Measurements from ENCODE around the gene SOX30.

SOX30 gene

GRCh38 chr5:157659868-157660660, 7.8 kb upstream of the SOX30 start:
- DNase-seq (ENCODE audit: low read depth) = no peak

- no peak for DNase-seq (ENCODE audit: low read depth)
Observed at GRCh38 chr5:157658893-157659292, 6.7 kb upstream of the SOX30 start.

GRCh38 chr5:157657516-157657915, 5.3 kb upstream of the SOX30 start:
- DNase-seq (ENCODE audit: low read depth) = no peak

- peak; percentile 10 for DNase-seq (ENCODE audit: low read depth)
Observed at GRCh38 chr5:157651623-157652376, 438 bp downstream of the SOX30 start.

GRCh38 chr5:157650991-157651611, 1.1 kb downstream of the SOX30 start:
- DNase-seq (ENCODE audit: low read depth) = no peak

GRCh38 chr5:157649101-157649500, 3.1 kb downstream of the SOX30 start:
- no peak for DNase-seq (ENCODE audit: low read depth)

- no peak for DNase-seq (ENCODE audit: low read depth)
Observed at GRCh38 chr5:157648275-157648990, 3.8 kb downstream of the SOX30 start.

- no peak for DNase-seq (ENCODE audit: low read depth)
Observed at GRCh38 chr5:157640406-157641066, 11.7 kb downstream of the SOX30 start.

GRCh38 chr5:157630341-157630740, 21.9 kb downstream of the SOX30 start:
- no peak for DNase-seq (ENCODE audit: low read depth)

- DNase-seq (ENCODE audit: low read depth) = no peak
Observed at GRCh38 chr5:157626831-157627230, 25.4 kb downstream of the SOX30 start.

GRCh38 chr5:157624144-157624543, 28.1 kb downstream of the SOX30 start:
- DNase-seq (ENCODE audit: low read depth) = no peak

GRCh38 chr5:157620776-157621175, 31.5 kb downstream of the SOX30 start:
- no peak for DNase-seq (ENCODE audit: low read depth)

- DNase-seq (ENCODE audit: low read depth) = no peak
Observed at GRCh38 chr5:157618191-157618765, 34.0 kb downstream of the SOX30 start.

- no peak for DNase-seq (ENCODE audit: low read depth)
Observed at GRCh38 chr5:157616785-157617184, 35.5 kb downstream of the SOX30 start.

GRCh38 chr5:157613385-157614245, 38.6 kb downstream of the SOX30 start:
- DNase-seq (ENCODE audit: low read depth) = no peak

- DNase-seq (ENCODE audit: low read depth) = no peak
Observed at GRCh38 chr5:157612581-157612980, 39.7 kb downstream of the SOX30 start.

GRCh38 chr5:157611571-157612476, 40.4 kb downstream of the SOX30 start:
- no peak for DNase-seq (ENCODE audit: low read depth)

GRCh38 chr5:157610990-157611389, 41.2 kb downstream of the SOX30 start:
- DNase-seq (ENCODE audit: low read depth) = no peak

GRCh38 chr5:157608972-157609565, 43.2 kb downstream of the SOX30 start:
- no peak for DNase-seq (ENCODE audit: low read depth)
